Esophagus muscularis mucosa (tissue), 4 donors: ENCODE measurements around the gene ADORA1. TPM values are rescaled to one million over a fixed set of nuclear protein-coding genes. Genes with fewer than 3 reads are reported as not detected.

Experiments
- DNase-seq: peaks from one replicate; pipeline ENCODE4 v3.0.0-alpha.2; 2017; ENCODE audit errors: extremely low spot score
- H3K27ac ChIP-seq, 4 donors: fragments of 200-600 bp; sonication (generic); replicated peaks in 1 of 4; 1 replicate in 3 of 4; 2 replicates in 1 of 4; pipeline ENCODE4 v1.5.1; 2016 to 2019; ENCODE audit warnings: mild to moderate bottlenecking in 1 of 4
- H3K27me3 ChIP-seq, 4 donors: fragments of 200-600 bp; sonication (generic); one replicate each; pipeline versions ENCODE4 v1.5.1 to v1.6.0; 2016 to 2019
- H3K36me3 ChIP-seq, 4 donors: fragments of 200-600 bp; sonication (generic); one replicate each; pipeline ENCODE4 v1.5.1; 2016 to 2019
- H3K4me1 ChIP-seq, 4 donors: fragments of 200-600 bp; sonication (generic); one replicate each; pipeline ENCODE4 v1.5.1; 2016 to 2019
- H3K4me3 ChIP-seq, 4 donors: fragments of 200-600 bp; sonication (generic); 1 replicate in 2 of 4; 2 replicates in 2 of 4; pipeline ENCODE4 v1.5.1; 2016 to 2019; ENCODE audit warnings: mild to moderate bottlenecking in 4 of 4, moderate library complexity in 1 of 4
- H3K9me3 ChIP-seq, 4 donors: fragments of 200-600 bp; sonication (generic); 1 replicate in 3 of 4; 2 replicates in 1 of 4; pipeline ENCODE4 v1.5.1; 2016 to 2019
- EP300 ChIP-seq: sonication (generic); formaldehyde crosslinking; IDR thresholded peaks from one replicate; pipeline ENCODE4 v1.6.1; 2017; ENCODE audit warnings: antibody characterized with exemption
- POLR2A ChIP-seq: fragments of 450-650 bp; IDR thresholded peaks from one replicate; pipeline ENCODE4 v1.6.1; 2017; ENCODE audit warnings: antibody characterized with exemption, moderate library complexity, mild to moderate bottlenecking, low read depth
- POLR2AphosphoS5 ChIP-seq, 2 donors: sonication (generic); formaldehyde crosslinking; IDR thresholded peaks; one replicate each; pipeline ENCODE4 v1.6.1; 2017; ENCODE audit warnings: antibody characterized with exemption in 2 of 2
- WGBS: methylation state at CpG from one replicate; pipeline ENCODE4 v1.1.5; 2018; 5-methylcytosine and 5-hydroxymethylcytosine counted together
- intact Hi-C: fragments of 100-400 bp; cut with DNase I; formaldehyde crosslinking; loops from one replicate; pipeline ENCODE4 v1.15.1; 2023
- total RNA-seq, 4 donors: library from RNA; depleted of rRNA; stranded (reverse); fragments of >200 nt; gene quantifications; one replicate each; pipeline versions ENCODE4 v1.1.0 to v1.2.1, GENCODE V29; 2016
- TF ChIP-seq, protein P1 (sequence below), 3 experiments: fragments of 200-600 bp in 2 of 3; fragments of 450-650 bp in 1 of 3; sonication (generic) in 2 of 3; IDR thresholded peaks; one replicate each; pipeline ENCODE4 v1.5.1; 2017 to 2019; ENCODE audit warnings: antibody characterized with exemption in 3 of 3, mild to moderate bottlenecking in 2 of 3, moderate library complexity in 1 of 3

ADORA1 gene
- total RNA-seq, 4 donors from 2014 or later: 0.34 to 1.7 (median 0.80) TPM

DNA sequence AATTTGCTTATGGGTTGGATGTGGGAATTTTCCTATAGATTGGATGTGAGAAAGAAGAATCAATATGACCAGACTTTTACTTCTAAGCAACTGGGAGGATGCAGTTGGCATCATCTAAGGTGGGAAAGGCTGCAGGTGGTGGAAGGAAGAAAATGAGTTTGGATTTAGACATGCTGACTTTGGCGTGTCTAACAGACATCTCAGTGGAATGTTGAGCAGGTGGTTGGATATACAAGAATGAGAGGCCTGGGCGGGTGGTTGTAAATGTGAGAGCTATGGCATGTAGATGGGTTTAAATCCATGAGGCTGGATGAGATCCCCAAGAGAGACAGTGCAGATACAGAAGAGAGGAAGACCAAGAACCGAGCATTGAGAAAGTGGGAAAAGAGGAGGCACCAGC, 10.5 kb downstream of the ADORA1 start:
- Histone ChIP-seq H3K4me3 (no peak overlapping the region), H3K9me3 (no peaks in the 10 kb centered on the region), H3K27me3 (peaks cover 0 to 5% (median 0%) of the 10 kb centered on the region in 4 donors), H3K4me1 (peaks cover 0 to 4% (median 0%) of the 10 kb centered on the region in 4 donors), H3K27ac (no peak overlapping the region), H3K36me3 (no peaks in the 10 kb centered on the region)
- DNase-seq: no peak
- intact Hi-C loops: no loop called here
- 89% methylated on average over 3 of the region's 3 CpGs for WGBS
- TF ChIP-seq POLR2A (no peak), POLR2AphosphoS5 (IDR thresholded peaks at IDR 0.05) (no peak), EP300 (no peak)
- TF ChIP-seq, protein P1, sequence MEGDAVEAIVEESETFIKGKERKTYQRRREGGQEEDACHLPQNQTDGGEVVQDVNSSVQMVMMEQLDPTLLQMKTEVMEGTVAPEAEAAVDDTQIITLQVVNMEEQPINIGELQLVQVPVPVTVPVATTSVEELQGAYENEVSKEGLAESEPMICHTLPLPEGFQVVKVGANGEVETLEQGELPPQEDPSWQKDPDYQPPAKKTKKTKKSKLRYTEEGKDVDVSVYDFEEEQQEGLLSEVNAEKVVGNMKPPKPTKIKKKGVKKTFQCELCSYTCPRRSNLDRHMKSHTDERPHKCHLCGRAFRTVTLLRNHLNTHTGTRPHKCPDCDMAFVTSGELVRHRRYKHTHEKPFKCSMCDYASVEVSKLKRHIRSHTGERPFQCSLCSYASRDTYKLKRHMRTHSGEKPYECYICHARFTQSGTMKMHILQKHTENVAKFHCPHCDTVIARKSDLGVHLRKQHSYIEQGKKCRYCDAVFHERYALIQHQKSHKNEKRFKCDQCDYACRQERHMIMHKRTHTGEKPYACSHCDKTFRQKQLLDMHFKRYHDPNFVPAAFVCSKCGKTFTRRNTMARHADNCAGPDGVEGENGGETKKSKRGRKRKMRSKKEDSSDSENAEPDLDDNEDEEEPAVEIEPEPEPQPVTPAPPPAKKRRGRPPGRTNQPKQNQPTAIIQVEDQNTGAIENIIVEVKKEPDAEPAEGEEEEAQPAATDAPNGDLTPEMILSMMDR (IDR thresholded peaks at IDR 0.05): no peak

DNA sequence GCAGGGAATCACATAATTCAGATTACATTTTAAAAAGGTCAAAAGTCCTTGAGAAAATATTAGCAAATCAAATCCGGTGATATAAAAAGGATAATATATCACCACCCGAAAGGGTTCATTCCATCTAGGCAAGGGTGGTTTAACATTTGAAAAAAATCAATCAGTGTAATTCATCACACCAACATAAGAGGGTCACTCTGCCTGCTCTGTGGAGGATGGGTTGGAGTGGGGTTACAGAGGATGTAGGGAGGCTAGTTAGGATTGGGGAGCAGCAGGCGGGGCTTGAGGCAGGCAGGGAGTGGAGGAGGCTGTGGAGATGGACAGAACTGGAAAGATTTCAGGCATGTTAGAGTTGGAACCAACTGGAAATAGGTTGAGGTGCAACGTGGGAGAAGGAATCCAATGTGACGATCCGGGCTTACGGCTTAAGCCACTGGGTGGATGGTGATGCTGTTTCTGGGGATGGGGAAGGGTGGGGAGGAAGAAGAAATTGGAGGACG, 12.5 kb downstream of the ADORA1 start:
- H3K4me1 ChIP-seq: peaks cover 0 to 4% (median 2%) of the 10 kb centered on the region in 4 donors
- no peaks in the 10 kb centered on the region for H3K9me3 ChIP-seq
- WGBS: 90% methylated on average over 8 of the region's 8 CpGs
- TF ChIP-seq EP300 (no peak), POLR2AphosphoS5 (IDR thresholded peaks at IDR 0.05) (no peak), POLR2A (no peak)
- TF ChIP-seq, protein P1 (IDR thresholded peaks at IDR 0.05): no peak
- no peaks in the 10 kb centered on the region for H3K36me3 ChIP-seq
- no peak for DNase-seq
- no peak overlapping the region for H3K27ac ChIP-seq
- intact Hi-C loops: no loop called here
- peaks cover 0 to 5% (median 0%) of the 10 kb centered on the region in 4 donors for H3K27me3 ChIP-seq
- no peak overlapping the region for H3K4me3 ChIP-seq

DNA sequence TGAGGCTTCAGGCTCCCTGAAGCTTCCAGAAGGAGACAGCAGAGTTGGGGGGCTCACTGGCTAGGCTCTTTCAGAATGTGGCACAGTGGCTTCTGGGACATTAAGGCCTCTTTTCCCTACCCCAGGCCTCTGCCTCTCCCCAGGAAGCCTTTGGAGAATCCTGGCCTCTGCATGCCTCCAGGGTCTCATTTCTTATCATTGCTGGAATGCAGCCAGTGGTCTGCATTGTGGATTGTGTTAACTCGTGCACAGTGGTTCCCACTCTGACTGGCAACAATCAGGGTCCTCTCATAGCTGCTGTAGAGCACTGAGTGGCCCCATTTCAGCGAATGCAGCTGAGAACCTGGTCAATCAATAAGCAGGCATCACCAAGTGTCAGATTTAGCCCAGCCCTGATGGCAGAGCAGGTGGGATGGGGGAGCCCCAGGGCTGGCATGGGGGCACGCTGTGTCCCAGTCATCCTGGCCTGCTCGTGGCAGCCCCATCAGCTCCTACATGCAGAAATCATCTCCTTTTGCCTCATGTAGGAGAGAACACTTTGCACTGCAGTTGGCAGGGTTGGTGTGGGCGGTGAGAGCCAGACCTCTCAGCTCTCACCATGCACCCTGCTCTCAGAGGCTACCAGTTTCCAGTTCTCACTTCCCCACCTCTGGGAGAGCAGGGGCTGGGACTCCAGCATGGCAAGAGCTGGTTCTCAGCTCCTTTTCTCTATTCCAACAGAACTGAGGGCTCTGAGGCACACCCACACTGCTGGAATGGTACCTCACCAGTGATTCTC, 13.4 kb downstream of the ADORA1 start:
- Histone ChIP-seq H3K4me1 (peaks cover 0 to 4% (median 2%) of the 10 kb centered on the region in 4 donors), H3K27ac (no peak overlapping the region), H3K36me3 (no peaks in the 10 kb centered on the region), H3K4me3 (no peak overlapping the region), H3K27me3 (peaks cover 0 to 3% (median 0%) of the 10 kb centered on the region in 4 donors), H3K9me3 (no peaks in the 10 kb centered on the region)
- TF ChIP-seq EP300: no peak
- TF ChIP-seq POLR2AphosphoS5 (IDR thresholded peaks at IDR 0.05): no peak
- no peak for TF ChIP-seq POLR2A
- TF ChIP-seq, protein P1 (IDR thresholded peaks at IDR 0.05): no peak
- DNase-seq: no peak
- intact Hi-C loops: no loop called here
- 58% methylated on average over 3 of the region's 5 CpGs for WGBS

DNA sequence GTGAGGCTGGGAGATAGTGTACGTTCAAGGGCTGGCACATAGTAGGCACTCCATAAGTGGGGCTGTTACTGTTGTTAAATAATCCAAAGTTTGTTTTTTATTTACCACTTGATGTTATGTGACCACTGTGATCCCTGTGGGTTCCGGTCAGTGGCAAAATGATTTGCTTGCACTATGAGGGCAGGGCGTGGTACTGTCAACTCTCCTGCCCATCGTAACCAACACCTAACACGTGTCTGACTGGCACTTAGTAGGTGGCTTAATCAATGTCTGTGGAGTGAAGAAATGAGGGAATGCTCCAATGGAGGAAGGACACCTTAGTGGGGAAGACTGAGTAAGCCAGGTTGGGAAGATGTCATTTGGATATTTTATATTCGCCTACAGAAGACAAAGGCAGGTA, 14.6 kb downstream of the ADORA1 start:
- 96% methylated on average over 6 of the region's 6 CpGs for WGBS
- intact Hi-C loops: no loop called here

More for the DNA sequence above, 14.6 kb downstream of the ADORA1 start:
- Histone ChIP-seq H3K9me3 (no peaks in the 10 kb centered on the region), H3K27me3 (no peaks in the 10 kb centered on the region), H3K4me1 (peaks cover 0 to 4% (median 2%) of the 10 kb centered on the region in 4 donors), H3K4me3 (no peak overlapping the region), H3K27ac (no peak overlapping the region), H3K36me3 (no peaks in the 10 kb centered on the region)
- no peak for DNase-seq
- TF ChIP-seq POLR2AphosphoS5 (IDR thresholded peaks at IDR 0.05) (no peak), POLR2A (no peak), EP300 (no peak)
- TF ChIP-seq, protein P1 (IDR thresholded peaks at IDR 0.05): no peak
